Mesodermal cell (in vitro differentiated cells): ENCODE measurements around the gene IKZF4.
A peak's percentile ranks its signal among the peaks of the same experiment; 100 is the strongest.
"Not testable (repeated sequence)": the region's sequence is repeated elsewhere in the genome, so short reads cannot be mapped to it uniquely, and the experiment has no call there.

Experiments
- H3K27ac ChIP-seq: 2 replicates; pipeline ENCODE4 v1.7.0; 2013; ENCODE audit warnings: mild to moderate bottlenecking, low read depth, low read length, moderate library complexity; ENCODE audit not compliant: severe bottlenecking
- H3K36me3 ChIP-seq: 2 replicates; pipeline ENCODE4 v1.7.1; 2013; ENCODE audit warnings: mild to moderate bottlenecking, low read length, moderate library complexity; ENCODE audit not compliant: control insufficient read depth, insufficient read depth
- H3K4me1 ChIP-seq: one replicate; pipeline ENCODE4 v1.7.1; 2013; ENCODE audit warnings: mild to moderate bottlenecking, low read length; ENCODE audit not compliant: insufficient read depth, control insufficient read depth, poor library complexity, severe bottlenecking
- H3K4me3 ChIP-seq: 2 replicates; pipeline ENCODE4 v1.7.0; 2013; ENCODE audit warnings: low read length, control low read depth, mild to moderate bottlenecking; ENCODE audit not compliant: insufficient read depth, poor library complexity, severe bottlenecking; ENCODE audit errors: extremely low read depth
- H3K9me3 ChIP-seq: 2 replicates; pipeline ENCODE4 v1.7.1; 2013; ENCODE audit warnings: mild to moderate bottlenecking, low read length, moderate library complexity; ENCODE audit not compliant: control insufficient read depth
- WGBS, 2 experiments: methylation state at CpG; one replicate each; pipeline ENCODE4 v1.1.5; 2013; ENCODE audit warnings: missing lambda C conversion rate in 2 of 2; ENCODE audit not compliant: insufficient coverage in 2 of 2; 5-methylcytosine and 5-hydroxymethylcytosine counted together

The IKZF4 gene

GRCh38 chr12:56040151-56040550 lies 19.3 kb downstream of the IKZF4 start:
- no peaks in the 10 kb centered on the region for H3K9me3 ChIP-seq
- H3K27ac ChIP-seq: no peak overlapping the region
- peaks cover 8% of the 10 kb centered on the region for H3K4me1 ChIP-seq
- H3K4me3 ChIP-seq: no peak overlapping the region
- 100% methylated on average over 1 of the region's 1 CpG; no CpG with 5 or more reads in 1 of the 2 experiments for WGBS, 2 experiments
- peaks cover 46% of the 10 kb centered on the region for H3K36me3 ChIP-seq

- Histone ChIP-seq H3K4me3 (peak overlapping the region; percentile 94), H3K27ac (peak overlapping the region; percentile 98), H3K36me3 (peaks cover 45% of the 10 kb centered on the region), H3K4me1 (peaks cover 8% of the 10 kb centered on the region), H3K9me3 (no peaks in the 10 kb centered on the region)
- 40 to 53% methylated on average over 6 to 9 of the region's 14 CpGs for WGBS, 2 experiments
Observed at GRCh38 chr12:56040963-56041551, 20.2 kb downstream of the IKZF4 start.

DNA sequence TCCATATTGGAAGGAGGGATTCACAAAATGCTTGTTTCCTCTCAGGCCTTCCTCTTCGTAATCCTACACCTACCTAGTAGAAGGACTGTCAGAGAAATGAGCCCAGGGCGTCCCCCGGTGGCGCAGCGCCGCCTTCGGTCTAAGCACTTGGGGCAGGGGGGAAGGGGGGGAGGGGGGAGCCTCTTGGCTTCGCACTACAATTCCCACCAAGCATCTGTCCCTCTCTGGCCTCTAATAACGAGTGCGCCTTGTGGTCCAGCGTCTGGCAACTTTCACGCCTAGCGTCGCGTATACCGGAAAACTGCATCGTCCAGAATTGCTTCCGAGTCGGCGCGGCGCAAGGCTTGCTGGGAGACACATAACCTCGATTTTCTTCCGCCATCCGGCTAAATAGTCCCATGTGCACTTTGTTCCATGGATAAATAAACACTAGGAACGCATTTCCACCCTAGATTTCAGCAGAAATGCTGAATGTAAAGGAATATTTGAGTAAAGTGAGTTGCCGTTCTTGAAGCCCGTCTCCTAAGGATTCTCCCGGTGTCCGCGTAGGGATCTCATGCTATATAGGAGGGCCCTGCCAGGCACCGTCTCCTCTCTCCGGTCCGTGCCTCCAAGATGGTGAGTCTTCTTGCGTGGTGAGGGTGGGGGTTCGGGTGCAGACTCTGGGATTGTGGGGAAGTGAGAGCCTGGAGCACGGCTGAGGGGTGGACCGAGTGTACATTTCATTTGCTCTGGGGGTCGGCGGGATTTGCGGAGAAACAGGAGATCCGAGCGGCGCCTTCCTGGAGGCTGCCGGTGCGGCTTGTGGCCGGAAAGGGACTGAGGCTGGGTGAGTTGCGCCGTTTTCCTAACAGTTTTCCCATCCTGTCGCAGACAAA lies 20.9 kb downstream of the IKZF4 start, which contains the start of gene RPS26:
Gene RPS26, plus strand, starts transcription at position 367 of the 878 bp plus-strand sequence. Its CDS starts 249 bp downstream, at position 616.
- H3K36me3 ChIP-seq: peaks cover 38% of the 10 kb centered on the region
- no peaks in the 10 kb centered on the region for H3K9me3 ChIP-seq
- H3K27ac ChIP-seq: peak within 1 kb of the TSS; percentile 98
- H3K4me3 ChIP-seq: peak within 1 kb of the TSS; percentile 94
- 0% methylated on average over 24 to 33 of the region's 50 CpGs for WGBS, 2 experiments
- H3K4me1 ChIP-seq: peaks cover 8% of the 10 kb centered on the region

GRCh38 chr12:56042430-56042813 lies 21.6 kb downstream of the IKZF4 start:
- H3K4me3 ChIP-seq: peak overlapping the region; percentile 94
- not testable (repeated sequence) for H3K9me3 ChIP-seq, H3K4me1 ChIP-seq
- peak overlapping the region; percentile 98 for H3K27ac ChIP-seq
- 0 to 2% methylated on average over 7 to 12 of the region's 20 CpGs for WGBS, 2 experiments
- peaks cover 37% of the 10 kb centered on the region for H3K36me3 ChIP-seq

- WGBS, 2 experiments: 41 to 56% methylated on average over 8 to 9 of the region's 9 CpGs
- Histone ChIP-seq H3K4me1 (peaks cover 8% of the 10 kb centered on the region), H3K27ac (no peak overlapping the region), H3K36me3 (peaks cover 37% of the 10 kb centered on the region), H3K9me3 (no peaks in the 10 kb centered on the region), H3K4me3 (peak overlapping the region; percentile 94)
Observed at GRCh38 chr12:56042843-56043242, 22.0 kb downstream of the IKZF4 start.

- Histone ChIP-seq H3K36me3 (peaks cover 37% of the 10 kb centered on the region), H3K4me1 (peaks cover 6% of the 10 kb centered on the region), H3K27ac (peak overlapping the region; percentile 49), H3K4me3 (no peak overlapping the region), H3K9me3 (no peaks in the 10 kb centered on the region)
- WGBS, 2 experiments: 83 to 84% methylated on average over 6 to 7 of the region's 9 CpGs
Observed at GRCh38 chr12:56046027-56046780, 25.4 kb downstream of the IKZF4 start.

DNA sequence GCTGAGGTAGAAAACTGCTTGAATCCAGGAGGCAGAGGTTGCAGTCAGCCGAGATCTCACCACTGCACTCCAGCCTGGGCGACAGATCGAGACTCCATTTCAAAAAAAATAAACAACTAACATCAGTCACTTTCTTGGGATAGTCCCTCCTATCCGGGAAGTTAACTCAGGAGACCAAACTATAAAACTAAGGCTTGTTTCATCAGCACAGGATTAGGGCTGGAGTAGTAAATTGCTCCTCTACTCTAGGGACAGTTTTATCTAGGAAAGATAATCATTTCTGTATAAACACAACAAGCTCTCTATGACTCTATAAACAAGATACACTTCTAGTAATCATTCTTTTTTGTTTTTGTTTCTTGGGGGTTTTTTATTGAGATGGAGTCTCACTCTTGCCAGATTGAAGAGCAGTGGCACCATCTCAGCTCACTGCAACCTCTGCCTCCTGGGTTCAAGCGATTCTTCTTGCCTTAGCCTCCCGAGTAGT lies 32.6 kb downstream of the IKZF4 start:
- no peaks in the 10 kb centered on the region for H3K9me3 ChIP-seq
- 93 to 98% methylated on average over 5 to 6 of the region's 6 CpGs for WGBS, 2 experiments
- no peak overlapping the region for H3K27ac ChIP-seq
- H3K36me3 ChIP-seq: no peaks in the 10 kb centered on the region
- H3K4me1 ChIP-seq: no peaks in the 10 kb centered on the region
- no peak overlapping the region for H3K4me3 ChIP-seq

- H3K9me3 ChIP-seq, H3K4me3 ChIP-seq, H3K27ac ChIP-seq, H3K4me1 ChIP-seq, H3K36me3 ChIP-seq: not testable (repeated sequence)
- 67% methylated on average over 3 to 6 of the region's 8 CpGs for WGBS, 2 experiments
Observed at GRCh38 chr12:56059964-56060363, 39.1 kb downstream of the IKZF4 start.

GRCh38 chr12:56061982-56062381 lies 41.1 kb downstream of the IKZF4 start:
- Histone ChIP-seq H3K4me1 (no peaks in the 10 kb centered on the region), H3K9me3 (no peaks in the 10 kb centered on the region), H3K36me3 (no peaks in the 10 kb centered on the region), H3K27ac (no peak overlapping the region), H3K4me3 (no peak overlapping the region)
- 67 to 89% methylated on average over 3 of the region's 5 CpGs for WGBS, 2 experiments

DNA sequence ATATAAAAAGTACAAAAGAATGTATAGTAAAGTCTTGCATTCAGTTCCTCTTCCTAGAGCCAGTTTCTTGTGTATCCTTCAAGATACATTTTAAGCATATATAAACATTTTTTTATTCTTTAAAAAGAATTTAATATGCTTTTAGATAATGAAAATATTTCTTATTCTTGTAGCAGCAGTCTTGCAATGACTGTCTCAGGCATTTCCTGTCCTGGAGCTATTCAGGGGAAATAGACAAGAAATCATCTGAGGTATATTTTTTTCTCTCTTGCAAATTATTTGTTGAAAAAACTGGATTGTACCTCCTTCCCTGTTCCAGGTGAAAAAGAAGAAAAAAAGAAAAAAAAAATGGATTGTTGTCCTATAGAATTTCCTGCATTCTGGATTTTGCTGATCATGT lies 42.2 kb downstream of the IKZF4 start:
- no peaks in the 10 kb centered on the region for H3K9me3 ChIP-seq
- no peak overlapping the region for H3K27ac ChIP-seq
- H3K4me1 ChIP-seq: no peaks in the 10 kb centered on the region
- H3K4me3 ChIP-seq: no peak overlapping the region
- H3K36me3 ChIP-seq: no peaks in the 10 kb centered on the region
